Neuronal stem cell (in vitro differentiated cells): Measurements from ENCODE around the gene OSMR.
A peak's percentile ranks its signal among the peaks of the same experiment; 100 is the strongest.

Experiments
- DNase-seq: peaks from one replicate; pipeline ENCODE4 v3.0.0-alpha.2; 2013; ENCODE audit warnings: low spot score
- H2AFZ ChIP-seq: one replicate; pipeline ENCODE4 v1.6.1; 2013; ENCODE audit warnings: mild to moderate bottlenecking, low read length, inconsistent platforms
- H2AK5ac ChIP-seq: 2 replicates; pipeline ENCODE4 v1.6.1; 2013; ENCODE audit warnings: low read depth, mild to moderate bottlenecking, inconsistent platforms, low read length, moderate library complexity, mixed read lengths
- H2BK120ac ChIP-seq: 2 replicates; pipeline ENCODE4 v1.6.1; 2013; ENCODE audit warnings: low read depth, mild to moderate bottlenecking, inconsistent platforms, low read length, moderate library complexity, mixed read lengths
- H2BK12ac ChIP-seq: one replicate; pipeline ENCODE4 v1.6.1; 2013; ENCODE audit warnings: low read length, inconsistent platforms
- H2BK15ac ChIP-seq: 2 replicates; pipeline ENCODE4 v1.6.1; 2013; ENCODE audit warnings: mild to moderate bottlenecking, low read length, inconsistent platforms, mixed read lengths
- H2BK5ac ChIP-seq: one replicate; pipeline ENCODE4 v1.6.1; 2013; ENCODE audit warnings: inconsistent platforms, mild to moderate bottlenecking, low read length, moderate library complexity
- H3K14ac ChIP-seq: one replicate; pipeline ENCODE4 v1.6.1; 2013; ENCODE audit warnings: low read length, inconsistent platforms
- H3K18ac ChIP-seq: 2 replicates; pipeline ENCODE4 v1.6.1; 2013; ENCODE audit warnings: low read length, inconsistent platforms
- H3K23ac ChIP-seq: 2 replicates; pipeline ENCODE4 v1.6.1; 2013; ENCODE audit warnings: low read depth, mild to moderate bottlenecking, mixed read lengths, low read length, inconsistent platforms; ENCODE audit not compliant: poor library complexity
- H3K27ac ChIP-seq: replicated peaks from 3 replicates; pipeline ENCODE4 v1.5.1; 2013; ENCODE audit warnings: low read length, inconsistent platforms
- H3K27me3 ChIP-seq, 3 experiments: 2 replicates each; pipeline ENCODE4 v1.6.1; 2013; ENCODE audit warnings: low read length in 3 of 3, mild to moderate bottlenecking in 2 of 3, inconsistent platforms in 1 of 3, low read depth in 1 of 3, mixed read lengths in 1 of 3, moderate library complexity in 1 of 3; ENCODE audit not compliant: control insufficient read depth in 3 of 3, insufficient read depth in 3 of 3
- H3K36me3 ChIP-seq, 2 donors: replicated peaks in 1 of 2; 2 replicates each; pipeline ENCODE4 v1.6.1; 2013; ENCODE audit warnings: low read length in 2 of 2; ENCODE audit not compliant: control insufficient read depth in 2 of 2, insufficient read depth in 2 of 2
- H3K4ac ChIP-seq: 2 replicates; pipeline ENCODE4 v1.6.1; 2013; ENCODE audit warnings: inconsistent platforms, mild to moderate bottlenecking, low read length, moderate library complexity
- H3K4me1 ChIP-seq, 2 donors: 1 replicate in 1 of 2; 2 replicates in 1 of 2; pipeline ENCODE4 v1.6.1; 2013; ENCODE audit warnings: low read length in 2 of 2, low read depth in 1 of 2; ENCODE audit not compliant: control insufficient read depth in 2 of 2, insufficient read depth in 1 of 2
- H3K4me2 ChIP-seq: one replicate; pipeline ENCODE4 v1.6.1; 2013; ENCODE audit warnings: mild to moderate bottlenecking, low read length, inconsistent platforms; ENCODE audit not compliant: insufficient read depth, poor library complexity, severe bottlenecking
- H3K4me3 ChIP-seq, 2 donors: 2 replicates each; pipeline ENCODE4 v1.5.1; 2013; ENCODE audit warnings: low read length in 2 of 2, mild to moderate bottlenecking in 2 of 2, inconsistent platforms in 1 of 2, moderate library complexity in 1 of 2
- H3K79me1 ChIP-seq: one replicate; pipeline ENCODE4 v1.6.1; 2013; ENCODE audit warnings: low read depth, mild to moderate bottlenecking, inconsistent platforms, low read length, moderate library complexity
- H3K9ac ChIP-seq: one replicate; pipeline ENCODE4 v1.6.1; 2013; ENCODE audit warnings: mild to moderate bottlenecking, low read depth, low read length, inconsistent platforms; ENCODE audit not compliant: poor library complexity
- H3K9me3 ChIP-seq, 2 donors: replicated peaks in 1 of 2; 2 replicates each; pipeline versions ENCODE3 to v1.6.1; 2013; ENCODE audit warnings: low read length in 2 of 2, mild to moderate bottlenecking in 2 of 2, inconsistent platforms in 1 of 2, low read depth in 1 of 2, mixed read lengths in 1 of 2, moderate library complexity in 1 of 2; ENCODE audit not compliant: control insufficient read depth in 2 of 2, insufficient read depth in 1 of 2
- H4K8ac ChIP-seq: one replicate; pipeline ENCODE4 v1.6.1; 2013; ENCODE audit warnings: low read depth, mild to moderate bottlenecking, inconsistent platforms, low read length, moderate library complexity
- H4K91ac ChIP-seq: one replicate; pipeline ENCODE4 v1.6.1; 2013; ENCODE audit warnings: low read length, low read depth, mild to moderate bottlenecking, inconsistent platforms; ENCODE audit not compliant: poor library complexity
- WGBS, 2 donors: extraction: QIAGEN DNeasy Blood & Tissue Kit; methylation state at CpG; one replicate each; pipeline ENCODE4 v1.1.7; 2013; ENCODE audit warnings: missing lambda C conversion rate in 2 of 2, mixed read lengths in 1 of 2; ENCODE audit not compliant: insufficient read length in 2 of 2, insufficient replicate concordance in 1 of 2; ENCODE audit errors: extremely low coverage in 2 of 2; 5-methylcytosine and 5-hydroxymethylcytosine counted together

OSMR gene

GRCh38 chr5:38814879-38815278 is 30.9 kb upstream of the OSMR start:
- H4K91ac ChIP-seq, result no peak overlapping the region
- no peak overlapping the region for H3K4me3 ChIP-seq
- H2AK5ac ChIP-seq, result no peak overlapping the region
- no peaks in the 10 kb centered on the region for H3K79me1 ChIP-seq
- H3K9ac ChIP-seq, result no peak overlapping the region
- no peak overlapping the region for H2BK12ac ChIP-seq
- H3K4me1 ChIP-seq, result peaks cover 0 to 1% of the 10 kb centered on the region in 2 donors
- H2BK120ac ChIP-seq, result no peak overlapping the region
- H2AFZ ChIP-seq, result no peak overlapping the region
- H2BK5ac ChIP-seq, result no peak overlapping the region
- H3K4ac ChIP-seq, result no peak overlapping the region
- H3K27me3 ChIP-seq, result no peaks in the 10 kb centered on the region
- no peaks in the 10 kb centered on the region for H3K36me3 ChIP-seq
- H3K4me2 ChIP-seq, result no peak overlapping the region
- no CpG with 5 or more reads among the region's 2 CpGs for WGBS, 2 donors
- no peak overlapping the region for H3K23ac ChIP-seq
- no peak overlapping the region for H4K8ac ChIP-seq
- no peak overlapping the region for H3K27ac ChIP-seq
- H3K18ac ChIP-seq, result no peak overlapping the region
- H3K9me3 ChIP-seq, result no peaks in the 10 kb centered on the region
- no peak overlapping the region for H2BK15ac ChIP-seq
- H3K14ac ChIP-seq, result no peak overlapping the region
- DNase-seq, result no peak

GRCh38 chr5:38816083-38817030 is 29.5 kb upstream of the OSMR start:
- Histone ChIP-seq H2BK15ac (no peak overlapping the region), H2BK5ac (no peak overlapping the region), H2BK120ac (no peak overlapping the region)

GRCh38 chr5:38821679-38822078 is 24.1 kb upstream of the OSMR start:
- Histone ChIP-seq H2BK12ac (no peak overlapping the region), H2AK5ac (no peak overlapping the region), H3K9ac (no peak overlapping the region), H3K4me3 (no peak overlapping the region), H2BK120ac (no peak overlapping the region), H3K36me3 (no peaks in the 10 kb centered on the region), H3K4me1 (no peaks in the 10 kb centered on the region), H3K4ac (no peak overlapping the region), H2AFZ (no peak overlapping the region), H3K27me3 (no peaks in the 10 kb centered on the region), H3K14ac (no peak overlapping the region), H3K23ac (no peak overlapping the region), H3K79me1 (no peaks in the 10 kb centered on the region), H4K8ac (no peak overlapping the region), H3K18ac (peak overlapping the region; percentile 52), H2BK15ac (no peak overlapping the region), H3K27ac (no peak overlapping the region), H3K4me2 (no peak overlapping the region), H2BK5ac (no peak overlapping the region), H4K91ac (no peak overlapping the region), H3K9me3 (no peaks in the 10 kb centered on the region)
- no peak for DNase-seq
- WGBS, 2 donors, result no CpG with 5 or more reads among the region's 20 CpGs

More at GRCh38 chr5:38816083-38817030, 29.5 kb upstream of the OSMR start:
- no peak overlapping the region for H2AK5ac ChIP-seq
- peak overlapping the region; percentile 7 for H3K9ac ChIP-seq
- WGBS, 2 donors, result no CpG with 5 or more reads among the region's 2 CpGs
- no peak for DNase-seq
- H3K4me2 ChIP-seq, result no peak overlapping the region
- no peak overlapping the region for H3K4me3 ChIP-seq
- H3K27me3 ChIP-seq, result no peaks in the 10 kb centered on the region
- no peak overlapping the region for H4K8ac ChIP-seq
- H3K23ac ChIP-seq, result no peak overlapping the region
- H3K27ac ChIP-seq, result no peak overlapping the region
- H3K9me3 ChIP-seq, result no peaks in the 10 kb centered on the region
- peaks cover 0 to 1% of the 10 kb centered on the region in 2 donors for H3K4me1 ChIP-seq
- no peak overlapping the region for H3K14ac ChIP-seq
- no peak overlapping the region for H2BK12ac ChIP-seq
- H3K79me1 ChIP-seq, result no peaks in the 10 kb centered on the region
- no peak overlapping the region for H3K18ac ChIP-seq
- no peak overlapping the region for H3K4ac ChIP-seq
- no peak overlapping the region for H4K91ac ChIP-seq
- H3K36me3 ChIP-seq, result no peaks in the 10 kb centered on the region
- peak overlapping the region; percentile 87 for H2AFZ ChIP-seq

- no peaks in the 10 kb centered on the region for H3K27me3 ChIP-seq
- no peak overlapping the region for H2AK5ac ChIP-seq
These were observed 22.3 kb upstream of the OSMR start for GRCh38 chr5:38823503-38823902.

More at GRCh38 chr5:38823503-38823902, 22.3 kb upstream of the OSMR start:
- Histone ChIP-seq H2AFZ (no peak overlapping the region), H3K36me3 (no peaks in the 10 kb centered on the region), H2BK120ac (no peak overlapping the region), H3K79me1 (no peaks in the 10 kb centered on the region), H3K4ac (no peak overlapping the region), H3K4me1 (no peaks in the 10 kb centered on the region), H3K9me3 (no peaks in the 10 kb centered on the region), H3K14ac (no peak overlapping the region), H2BK15ac (no peak overlapping the region), H3K23ac (no peak overlapping the region), H2BK5ac (no peak overlapping the region), H4K8ac (no peak overlapping the region), H3K18ac (no peak overlapping the region), H2BK12ac (no peak overlapping the region), H3K4me3 (no peak overlapping the region), H3K4me2 (no peak overlapping the region), H3K9ac (no peak overlapping the region), H3K27ac (no peak overlapping the region), H4K91ac (no peak overlapping the region)
- WGBS, 2 donors, result no CpG with 5 or more reads among the region's 4 CpGs
- DNase-seq, result no peak
